Mesendoderm (in vitro differentiated cells): ENCODE measurements around the gene ARAP2.

Experiments used
- DNase-seq: peaks from one replicate; pipeline ENCODE4 v3.0.0; 2013
- H2AK5ac ChIP-seq: 2 replicates; pipeline ENCODE4 v1.6.1; 2013; ENCODE audit warnings: low read length, inconsistent platforms
- H2BK120ac ChIP-seq: 2 replicates; pipeline ENCODE4 v1.6.1; 2013; ENCODE audit warnings: low read depth, mild to moderate bottlenecking, low read length, moderate library complexity, mixed read lengths
- H2BK15ac ChIP-seq: replicated peaks from 2 replicates; pipeline ENCODE4 v1.6.1; 2013; ENCODE audit warnings: low read depth, mild to moderate bottlenecking, moderate library complexity
- H2BK5ac ChIP-seq: 2 replicates; pipeline ENCODE4 v1.6.1; 2013; ENCODE audit warnings: low read length, inconsistent platforms
- H3K18ac ChIP-seq: 2 replicates; pipeline ENCODE4 v1.6.1; 2013; ENCODE audit warnings: mild to moderate bottlenecking, low read length, mixed read lengths
- H3K23ac ChIP-seq: one replicate; pipeline ENCODE4 v1.6.1; 2013; ENCODE audit warnings: low read length
- H3K27ac ChIP-seq: 2 replicates; pipeline ENCODE4 v1.5.1; 2013; ENCODE audit warnings: low read depth, mild to moderate bottlenecking, inconsistent platforms, low read length, moderate library complexity
- H3K27me3 ChIP-seq: 2 replicates; pipeline ENCODE4 v1.6.1; 2013; ENCODE audit warnings: low read length, control low read depth, mild to moderate bottlenecking, inconsistent platforms; ENCODE audit not compliant: insufficient read depth, poor library complexity
- H3K36me3 ChIP-seq: 2 replicates; pipeline ENCODE4 v1.6.1; 2013; ENCODE audit warnings: low read length, inconsistent platforms; ENCODE audit not compliant: control insufficient read depth, insufficient read depth
- H3K4ac ChIP-seq: one replicate; pipeline ENCODE4 v1.6.1; 2013; ENCODE audit warnings: low read depth, mild to moderate bottlenecking, low read length, moderate library complexity
- H3K4me1 ChIP-seq: 2 replicates; pipeline ENCODE4 v1.6.1; 2013; ENCODE audit warnings: low read depth, low read length, inconsistent platforms; ENCODE audit not compliant: control insufficient read depth
- H3K4me2 ChIP-seq: 2 replicates; pipeline ENCODE4 v1.6.1; 2013; ENCODE audit warnings: low read length
- H3K4me3 ChIP-seq: 2 replicates; pipeline ENCODE4 v1.5.1; 2013; ENCODE audit warnings: mild to moderate bottlenecking, low read length
- H3K56ac ChIP-seq: one replicate; pipeline ENCODE4 v1.6.1; 2013; ENCODE audit warnings: low read length
- H3K79me1 ChIP-seq: 2 replicates; pipeline ENCODE4 v1.6.1; 2013; ENCODE audit warnings: low read length, inconsistent platforms
- H3K79me2 ChIP-seq: 2 replicates; pipeline ENCODE4 v1.6.1; 2013; ENCODE audit warnings: mild to moderate bottlenecking, low read length; ENCODE audit not compliant: control insufficient read depth, insufficient read depth
- H3K9ac ChIP-seq: 2 replicates; pipeline ENCODE4 v1.6.1; 2013; ENCODE audit warnings: low read length, inconsistent platforms
- H4K5ac ChIP-seq: one replicate; pipeline ENCODE4 v1.6.1; 2013; ENCODE audit warnings: low read length
- H4K8ac ChIP-seq: one replicate; pipeline ENCODE4 v1.6.1; 2013; ENCODE audit warnings: low read depth, mild to moderate bottlenecking, control low read depth, low read length, moderate library complexity
- WGBS: extraction: QIAGEN DNeasy Blood & Tissue Kit; methylation state at CpG from one replicate; pipeline ENCODE4 v1.1.7; 2013; ENCODE audit warnings: low lambda C conversion rate, missing lambda C conversion rate; ENCODE audit not compliant: insufficient coverage; ENCODE audit errors: extremely low coverage; 5-methylcytosine and 5-hydroxymethylcytosine counted together

The ARAP2 gene

GRCh38 chr4:36026348-36026880 lies 217.9 kb downstream of the ARAP2 start:
- Histone ChIP-seq H3K4me1 (peaks cover 6% of the 10 kb centered on the region), H3K27me3 (no peaks in the 10 kb centered on the region), H3K56ac (peak overlapping the region; percentile 68), H3K18ac (peak overlapping the region; percentile 65), H3K4me2 (no peak overlapping the region), H3K4me3 (no peak overlapping the region), H4K5ac (no peak overlapping the region), H2AK5ac (no peak overlapping the region), H3K27ac (peak overlapping the region; percentile 63), H3K36me3 (no peaks in the 10 kb centered on the region), H2BK5ac (peak overlapping the region; percentile 93), H3K79me2 (no peaks in the 10 kb centered on the region), H4K8ac (no peak overlapping the region), H3K9ac (no peak overlapping the region), H3K4ac (peak overlapping the region; percentile 48), H3K79me1 (no peaks in the 10 kb centered on the region), H2BK15ac (no peak overlapping the region), H3K23ac (no peak overlapping the region), H2BK120ac (peak overlapping the region; percentile 35)
- WGBS = no CpG with 5 or more reads among the region's 6 CpGs
- DNase-seq = peak; percentile 98

GRCh38 chr4:36024901-36025660 lies 219.2 kb downstream of the ARAP2 start:
- no peaks in the 10 kb centered on the region for H3K27me3 ChIP-seq
- no peaks in the 10 kb centered on the region for H3K79me1 ChIP-seq
- no CpG with 5 or more reads among the region's 6 CpGs for WGBS
- H3K27ac ChIP-seq = no peak overlapping the region
- no peak overlapping the region for H3K9ac ChIP-seq
- H3K4ac ChIP-seq = no peak overlapping the region
- H2BK120ac ChIP-seq = no peak overlapping the region
- peaks cover 6% of the 10 kb centered on the region for H3K4me1 ChIP-seq
- no peak overlapping the region for H3K56ac ChIP-seq
- H2BK15ac ChIP-seq = no peak overlapping the region
- no peaks in the 10 kb centered on the region for H3K79me2 ChIP-seq
- H2BK5ac ChIP-seq = no peak overlapping the region
- H4K8ac ChIP-seq = no peak overlapping the region
- H4K5ac ChIP-seq = no peak overlapping the region
- H3K4me3 ChIP-seq = no peak overlapping the region
- no peak overlapping the region for H3K18ac ChIP-seq
- no peak overlapping the region for H2AK5ac ChIP-seq
- DNase-seq = peak; percentile 27
- no peak overlapping the region for H3K23ac ChIP-seq
- no peak overlapping the region for H3K4me2 ChIP-seq
- no peaks in the 10 kb centered on the region for H3K36me3 ChIP-seq

GRCh38 chr4:36020351-36020750 lies 224.0 kb downstream of the ARAP2 start:
- H3K56ac ChIP-seq = no peak overlapping the region
- no peaks in the 10 kb centered on the region for H3K36me3 ChIP-seq
- H3K79me2 ChIP-seq = no peaks in the 10 kb centered on the region
- H2BK120ac ChIP-seq = no peak overlapping the region
- no peak overlapping the region for H3K23ac ChIP-seq
- H3K4me1 ChIP-seq = peaks cover 1% of the 10 kb centered on the region
- DNase-seq = no peak
- no peak overlapping the region for H2BK5ac ChIP-seq
- no peak overlapping the region for H2AK5ac ChIP-seq
- no peak overlapping the region for H3K4me3 ChIP-seq
- H4K8ac ChIP-seq = no peak overlapping the region
- no peak overlapping the region for H2BK15ac ChIP-seq
- H3K4me2 ChIP-seq = no peak overlapping the region
- no peak overlapping the region for H4K5ac ChIP-seq
- no CpG with 5 or more reads among the region's 3 CpGs for WGBS
- no peaks in the 10 kb centered on the region for H3K79me1 ChIP-seq
- H3K9ac ChIP-seq = no peak overlapping the region
- no peak overlapping the region for H3K18ac ChIP-seq
- no peak overlapping the region for H3K27ac ChIP-seq
- H3K27me3 ChIP-seq = no peaks in the 10 kb centered on the region
- no peak overlapping the region for H3K4ac ChIP-seq
